Vagina (tissue), 2 donors: Measurements from ENCODE around the gene FAR2. TPM values are rescaled to one million over a fixed set of nuclear protein-coding genes. Genes with fewer than 3 reads are reported as not detected.
"Not testable (repeated sequence)": the region's sequence is repeated elsewhere in the genome, so short reads cannot be mapped to it uniquely, and the experiment has no call there.

Source experiments
- DNase-seq, 2 donors: peaks; one replicate each; pipeline ENCODE4 v3.0.0-alpha.2; 2017; ENCODE audit errors: extremely low spot score in 2 of 2
- H3K27ac ChIP-seq: fragments of 200-600 bp; sonication (generic); one replicate; pipeline ENCODE4 v1.5.1; 2019
- H3K27me3 ChIP-seq: fragments of 200-600 bp; sonication (generic); one replicate; pipeline ENCODE4 v1.5.1; 2019
- H3K36me3 ChIP-seq, 2 donors: fragments of 200-600 bp; sonication (generic); one replicate each; pipeline ENCODE4 v1.5.1; 2017 to 2019
- H3K4me1 ChIP-seq: fragments of 200-600 bp; sonication (generic); one replicate; pipeline ENCODE4 v1.5.1; 2019
- H3K4me3 ChIP-seq, 2 donors: fragments of 200-600 bp; sonication (generic); 1 replicate in 1 of 2; 2 replicates in 1 of 2; pipeline ENCODE4 v1.5.1; 2016 to 2019
- H3K9me3 ChIP-seq: fragments of 200-600 bp; sonication (generic); one replicate; pipeline ENCODE4 v1.5.1; 2019
- CTCF ChIP-seq, 3 experiments: fragments of 450-650 bp in 2 of 3; fragments of 200-600 bp in 1 of 3; sonication (generic) in 1 of 3; IDR thresholded peaks; one replicate each; pipeline ENCODE4 v1.5.1; 2017 to 2019; ENCODE audit warnings: antibody characterized with exemption in 3 of 3, mild to moderate bottlenecking in 2 of 3, moderate library complexity in 2 of 3
- POLR2A ChIP-seq, 2 donors: fragments of 450-650 bp; IDR thresholded peaks; one replicate each; pipeline ENCODE4 v1.6.1; 2017; ENCODE audit warnings: antibody characterized with exemption in 2 of 2, mild to moderate bottlenecking in 2 of 2, moderate library complexity in 2 of 2
- POLR2AphosphoS5 ChIP-seq, 2 donors: sonication (generic); formaldehyde crosslinking; IDR thresholded peaks; one replicate each; pipeline ENCODE4 v1.9.0; 2017; ENCODE audit warnings: antibody characterized with exemption in 2 of 2, mild to moderate bottlenecking in 2 of 2, low read depth in 1 of 2; ENCODE audit not compliant: insufficient read depth in 1 of 2
- intact Hi-C: fragments of 100-400 bp; cut with DNase I; formaldehyde crosslinking; loops from one replicate; pipeline ENCODE4 v1.15.1; 2023
- total RNA-seq: library from RNA; depleted of rRNA; stranded (reverse); fragments of >200 nt; gene quantifications from one replicate; pipeline ENCODE4 v1.2.3, GENCODE V29; 2016

FAR2 gene
- total RNA-seq, 1 donor from 2014 or later, result 16.2 TPM

GRCh38 chr12:29133181-29133580 is 15.9 kb upstream of the FAR2 start:
- Histone ChIP-seq H3K36me3 (no peaks in the 10 kb centered on the region), H3K27ac (no peak overlapping the region), H3K9me3 (no peaks in the 10 kb centered on the region), H3K27me3 (no peaks in the 10 kb centered on the region), H3K4me3 (no peak overlapping the region), H3K4me1 (no peaks in the 10 kb centered on the region)
- TF ChIP-seq POLR2A (IDR thresholded peaks at IDR 0.05) (no peak), POLR2AphosphoS5 (IDR thresholded peaks at IDR 0.05; ENCODE audit: insufficient read depth in 1 of 2, low read depth in 1 of 2) (no peak), CTCF (IDR thresholded peaks at IDR 0.05) (no peak)
- intact Hi-C loops, result no loop called here
- DNase-seq, result no peak

DNA sequence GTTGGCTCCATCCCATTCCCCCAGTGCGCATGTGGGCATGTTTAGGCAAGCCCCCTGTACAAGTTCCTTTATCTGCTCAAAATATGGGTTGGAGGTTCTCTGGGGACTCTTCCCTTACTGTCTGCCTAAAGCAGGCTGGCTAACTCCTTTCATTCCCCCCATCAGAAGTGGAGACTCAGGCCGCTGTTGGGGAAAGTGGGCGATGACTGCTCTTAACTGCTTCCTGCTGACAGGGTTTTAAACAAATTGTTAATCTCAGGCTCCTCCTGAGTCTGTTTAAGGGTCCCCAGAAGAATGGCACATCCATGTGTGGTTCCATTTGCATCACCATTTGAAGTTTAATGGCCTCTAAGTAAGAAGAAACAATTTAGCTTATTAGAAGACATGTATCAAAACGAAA is 15.4 kb upstream of the FAR2 start:
- DNase-seq, result no peak
- Histone ChIP-seq H3K27ac (no peak overlapping the region), H3K36me3 (no peaks in the 10 kb centered on the region), H3K4me3 (no peak overlapping the region), H3K4me1 (no peaks in the 10 kb centered on the region), H3K27me3 (no peaks in the 10 kb centered on the region), H3K9me3 (no peaks in the 10 kb centered on the region)
- intact Hi-C loops, result no loop called here
- no peak for TF ChIP-seq POLR2AphosphoS5 (IDR thresholded peaks at IDR 0.05; ENCODE audit: insufficient read depth in 1 of 2, low read depth in 1 of 2)
- no peak for TF ChIP-seq POLR2A (IDR thresholded peaks at IDR 0.05)
- TF ChIP-seq CTCF (IDR thresholded peaks at IDR 0.05), result no peak

GRCh38 chr12:29138256-29138655 is 10.8 kb upstream of the FAR2 start:
- intact Hi-C loops, result not testable (repeated sequence)

DNA sequence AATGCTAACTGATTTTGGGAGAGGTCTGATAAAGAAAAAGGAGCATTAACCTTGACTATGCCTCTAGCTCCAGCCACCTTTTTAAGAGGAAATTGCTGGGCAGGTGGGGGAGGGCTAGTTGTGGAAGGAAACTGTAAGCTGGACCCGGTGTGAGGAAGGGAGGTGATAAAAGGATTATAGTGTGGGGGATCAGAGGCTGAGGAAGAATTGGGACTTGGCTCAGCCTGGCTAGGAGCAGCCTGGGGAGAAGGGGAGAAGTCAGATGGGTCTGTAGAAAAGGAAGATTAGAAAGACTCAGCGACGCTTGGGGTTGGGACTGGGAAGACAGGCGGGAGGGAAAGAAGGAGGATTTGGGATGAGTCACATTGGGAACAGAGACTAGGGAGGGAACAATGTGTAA is 10.2 kb upstream of the FAR2 start:
- DNase-seq, H3K9me3 ChIP-seq, H3K4me1 ChIP-seq, intact Hi-C loops, H3K27ac ChIP-seq, H3K4me3 ChIP-seq, H3K36me3 ChIP-seq, H3K27me3 ChIP-seq: not testable (repeated sequence)

More at GRCh38 chr12:29138256-29138655, 10.8 kb upstream of the FAR2 start:
- not testable (repeated sequence) for H3K36me3 ChIP-seq, H3K27me3 ChIP-seq, H3K27ac ChIP-seq, H3K4me3 ChIP-seq, DNase-seq, H3K9me3 ChIP-seq, H3K4me1 ChIP-seq

DNA sequence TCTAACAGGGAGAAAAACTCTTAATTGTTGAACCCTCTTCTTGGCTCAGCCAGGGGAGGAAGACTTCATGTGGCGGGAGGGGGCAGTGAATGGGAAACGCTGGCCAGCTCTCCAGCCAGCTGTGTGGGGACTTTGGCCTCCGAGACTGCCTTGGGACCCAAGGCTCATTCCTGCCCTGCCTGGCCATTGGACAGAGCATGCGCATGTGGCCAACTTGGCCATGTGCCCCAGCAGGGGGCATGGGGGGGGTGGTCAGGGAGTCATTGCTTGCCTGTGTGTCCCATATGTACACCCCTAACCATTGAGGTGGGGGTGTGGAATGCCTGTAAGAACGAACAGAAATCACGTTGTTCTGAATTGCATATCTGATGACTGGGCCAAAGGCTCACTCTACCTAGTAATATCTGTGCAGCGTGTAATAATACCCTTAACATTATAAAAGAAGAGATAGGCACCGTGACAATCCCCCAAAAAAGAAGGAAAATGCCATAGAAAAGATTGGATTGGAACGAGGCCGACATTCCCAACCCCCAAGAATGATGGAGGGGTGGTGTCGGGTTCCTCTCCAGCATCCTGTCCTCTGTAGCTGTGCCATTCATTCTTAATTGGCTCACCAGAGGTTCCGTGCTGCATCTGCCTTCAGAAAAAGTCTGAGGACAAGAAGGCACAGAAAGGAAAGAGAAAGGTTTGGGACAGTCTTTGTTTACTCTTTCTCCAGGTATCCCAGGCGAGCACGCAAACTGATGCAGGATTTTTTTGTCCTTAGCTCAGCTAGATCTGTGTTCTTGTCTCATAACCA is 3.5 kb upstream of the FAR2 start:
- Histone ChIP-seq H3K9me3 (no peaks in the 10 kb centered on the region), H3K4me3 (no peak overlapping the region), H3K27ac (no peak overlapping the region), H3K4me1 (no peaks in the 10 kb centered on the region), H3K36me3 (no peaks in the 10 kb centered on the region), H3K27me3 (no peaks in the 10 kb centered on the region)
- DNase-seq, result no peak
- TF ChIP-seq POLR2AphosphoS5 (IDR thresholded peaks at IDR 0.05; ENCODE audit: insufficient read depth in 1 of 2, low read depth in 1 of 2), result no peak
- TF ChIP-seq POLR2A (IDR thresholded peaks at IDR 0.05), result no peak
- no peak for TF ChIP-seq CTCF (IDR thresholded peaks at IDR 0.05)
- intact Hi-C loops, result no loop called here

- H3K27ac ChIP-seq, result no peak overlapping the region
- H3K9me3 ChIP-seq, result no peaks in the 10 kb centered on the region
- no peaks in the 10 kb centered on the region for H3K27me3 ChIP-seq
- H3K4me3 ChIP-seq, result no peak overlapping the region
- no peaks in the 10 kb centered on the region for H3K36me3 ChIP-seq
- intact Hi-C loops, result no loop called here
- H3K4me1 ChIP-seq, result no peaks in the 10 kb centered on the region
- DNase-seq, result no peak
- TF ChIP-seq POLR2AphosphoS5 (IDR thresholded peaks at IDR 0.05; ENCODE audit: insufficient read depth in 1 of 2, low read depth in 1 of 2) (no peak), POLR2A (IDR thresholded peaks at IDR 0.05) (no peak), CTCF (IDR thresholded peaks at IDR 0.05) (no peak)
Measured at GRCh38 chr12:29146196-29146595, 2.9 kb upstream of the FAR2 start.
